AG10803 (cell line): ENCODE results near the gene RHOXF2.
A peak's percentile ranks its signal among the peaks of the same experiment; 100 is the strongest.
"Not testable (repeated sequence)": the region's sequence is repeated elsewhere in the genome, so short reads cannot be mapped to it uniquely, and the experiment has no call there.

ENCODE experiments used
- DNase-seq: peaks from one replicate; pipeline ENCODE4 v3.0.0; 2010; ENCODE audit warnings: low read depth
- H3K4me3 ChIP-seq: 2 replicates; pipeline ENCODE4 v1.5.1; 2011; ENCODE audit warnings: mild to moderate bottlenecking, low read length, control low read depth
- CTCF ChIP-seq: conservative IDR thresholded peaks from 2 replicates; pipeline ENCODE4 v1.5.1; 2011; ENCODE audit warnings: mild to moderate bottlenecking, low read length, control low read depth, inconsistent platforms

The RHOXF2 gene

DNA sequence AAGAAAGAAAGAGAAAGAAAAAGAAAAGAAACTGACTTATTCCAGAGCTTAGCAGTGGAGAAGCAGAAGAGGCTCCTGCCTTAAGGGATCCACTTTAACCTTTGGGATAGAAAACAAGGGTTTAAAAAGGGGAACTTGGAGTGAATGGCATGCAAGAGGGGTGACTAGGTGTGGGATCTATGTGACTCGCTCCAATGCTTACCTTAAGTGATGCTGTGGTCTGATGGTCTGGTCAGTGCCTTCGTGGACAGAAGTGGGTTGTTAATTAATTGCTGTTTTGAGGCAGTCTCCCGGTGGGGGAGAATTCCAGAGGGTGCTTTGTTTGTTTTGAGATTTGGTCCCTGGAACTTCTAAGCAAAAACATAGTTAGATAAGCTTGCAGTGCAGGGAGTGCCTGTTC, 21.6 kb upstream of the RHOXF2 start:
- no peak overlapping the region for H3K4me3 ChIP-seq
- no peak for DNase-seq
- TF ChIP-seq CTCF = no peak

DNA sequence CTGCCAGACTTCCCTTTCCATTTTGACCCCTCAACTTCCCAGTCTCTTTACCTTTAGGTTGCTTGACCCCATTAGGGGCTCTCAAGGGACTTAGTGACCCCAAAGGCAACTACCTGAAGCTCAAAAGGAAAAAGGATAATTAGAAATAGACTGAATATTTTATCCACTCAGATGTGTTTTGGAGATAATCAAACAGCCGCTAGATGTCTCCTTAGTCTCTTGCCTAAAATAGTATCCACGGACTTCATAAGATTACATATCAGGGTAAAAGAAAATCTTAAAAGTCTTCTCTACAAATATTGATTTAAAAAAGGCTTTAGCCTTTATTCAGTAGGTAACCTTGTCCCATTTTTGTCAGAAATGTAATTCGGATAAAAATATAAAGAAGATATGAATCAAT, 21.0 kb upstream of the RHOXF2 start:
- H3K4me3 ChIP-seq = no peak overlapping the region
- DNase-seq = no peak

DNA sequence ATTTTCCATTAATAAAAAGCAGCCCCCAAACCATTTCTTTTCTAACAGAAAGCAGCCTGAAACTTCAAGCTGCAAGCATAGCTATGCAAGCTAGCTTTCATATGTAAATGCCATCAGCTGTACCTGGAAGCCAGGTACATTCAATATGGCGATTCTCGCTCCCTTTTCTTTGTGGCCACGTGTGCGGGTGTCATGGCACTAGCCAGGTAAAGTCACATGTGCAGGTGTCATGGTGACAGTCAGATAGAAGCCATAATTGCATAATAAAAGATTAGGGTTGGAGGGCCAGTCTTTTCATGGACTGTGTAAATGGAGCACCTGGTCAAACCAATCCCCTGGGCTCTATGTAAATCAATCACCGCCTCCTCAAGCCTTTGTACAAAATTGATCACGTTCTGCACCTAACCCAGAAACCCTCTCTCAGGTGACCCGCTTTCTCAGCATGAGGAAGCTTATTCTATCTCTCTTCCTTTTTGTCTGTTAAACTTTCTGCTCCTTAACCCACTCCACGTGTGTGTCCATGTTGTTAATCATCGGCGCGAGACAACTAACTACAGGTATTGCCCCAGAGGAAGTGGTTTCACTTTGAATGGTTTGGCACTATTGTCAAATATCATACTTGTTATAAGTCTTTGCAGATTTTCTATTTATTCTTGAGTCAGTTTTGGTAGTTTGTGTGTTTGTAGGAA, 18.0 kb upstream of the RHOXF2 start:
- no peak for TF ChIP-seq CTCF
- no peak for DNase-seq
- H3K4me3 ChIP-seq = no peak overlapping the region

More for the DNA sequence above, 21.0 kb upstream of the RHOXF2 start:
- TF ChIP-seq CTCF = 0 out of 2 replicates have a peak, but pooled peaks have one; percentile 10

DNA sequence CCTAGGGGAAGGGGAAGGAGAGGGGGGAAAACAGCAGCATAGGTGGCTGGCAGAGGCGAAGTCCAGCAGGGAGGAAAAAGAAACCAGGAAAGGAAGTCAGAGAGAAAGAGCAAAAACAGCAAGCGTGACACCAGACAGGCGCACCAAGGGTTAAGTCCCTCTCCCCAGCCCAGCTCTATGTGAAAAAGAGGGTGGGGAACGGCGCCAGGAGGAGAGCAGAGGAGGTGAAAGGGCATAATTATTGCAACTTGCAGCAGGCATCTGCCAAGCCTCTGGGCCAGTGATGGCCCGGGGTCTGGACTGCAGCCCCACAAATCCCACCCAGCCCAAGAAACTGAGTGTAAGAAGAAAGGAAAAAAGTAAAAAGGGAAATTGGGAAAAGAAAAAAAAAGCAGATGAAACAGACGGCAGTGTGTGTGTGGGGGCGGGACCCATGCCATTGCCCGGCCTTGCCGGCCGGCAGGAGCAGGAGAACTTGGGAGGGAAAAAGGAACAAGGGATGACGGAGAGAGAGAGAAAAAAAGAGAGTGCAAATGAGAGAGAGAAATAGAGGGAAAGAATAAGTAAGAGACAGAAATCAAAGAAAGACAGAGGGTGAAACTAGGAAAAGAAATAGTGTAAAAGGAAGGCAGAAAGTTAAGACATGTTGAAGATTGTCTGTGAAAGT, 14.1 kb upstream of the RHOXF2 start:
- H3K4me3 ChIP-seq = no peak overlapping the region

GRCh38 chrX:120145295-120145925, 13.0 kb upstream of the RHOXF2 start:
- no peak for DNase-seq
- TF ChIP-seq CTCF = no peak
- no peak overlapping the region for H3K4me3 ChIP-seq

More for the DNA sequence above, 14.1 kb upstream of the RHOXF2 start:
- TF ChIP-seq CTCF = no peak
- no peak for DNase-seq

GRCh38 chrX:120146323-120146722, 12.1 kb upstream of the RHOXF2 start:
- not testable (repeated sequence) for H3K4me3 ChIP-seq, DNase-seq

GRCh38 chrX:120147537-120147936, 10.9 kb upstream of the RHOXF2 start:
- no peak for TF ChIP-seq CTCF
- H3K4me3 ChIP-seq = no peak overlapping the region
- DNase-seq = no peak

- not testable (repeated sequence) for H3K4me3 ChIP-seq, DNase-seq
Measured at GRCh38 chrX:120150109-120150744, 8.2 kb upstream of the RHOXF2 start.

DNA sequence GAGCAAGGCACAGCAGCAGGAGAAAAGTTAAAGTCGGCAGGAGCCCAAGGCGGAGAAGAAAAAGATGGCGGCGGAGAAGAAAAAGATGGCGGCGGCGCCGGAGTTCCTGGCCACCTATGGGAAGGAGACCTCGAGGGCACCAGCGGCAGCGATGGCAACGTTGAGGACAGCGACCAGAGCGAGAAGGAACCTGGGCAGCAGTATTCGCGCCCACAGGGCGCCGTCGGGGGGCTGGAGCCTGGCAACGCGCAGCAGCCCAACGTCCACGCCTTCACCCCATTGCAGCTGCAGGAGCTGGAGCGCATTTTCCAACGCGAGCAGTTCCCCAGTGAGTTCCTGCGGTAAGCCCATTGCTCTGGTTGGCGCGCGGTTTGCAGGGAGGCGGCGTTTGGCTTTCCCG, 673 bp downstream of the RHOXF2 start:
- H3K4me3 ChIP-seq, DNase-seq: not testable (repeated sequence)

- not testable (repeated sequence) for H3K4me3 ChIP-seq, DNase-seq
Measured at GRCh38 chrX:120193254-120193653, 34.8 kb downstream of the RHOXF2 start.

- H3K4me3 ChIP-seq = not testable (repeated sequence)
Measured at GRCh38 chrX:120193720-120194119, 35.3 kb downstream of the RHOXF2 start.

GRCh38 chrX:120195786-120196185, 37.4 kb downstream of the RHOXF2 start:
- not testable (repeated sequence) for H3K4me3 ChIP-seq, DNase-seq

More at GRCh38 chrX:120193720-120194119, 35.3 kb downstream of the RHOXF2 start:
- DNase-seq = not testable (repeated sequence)
